ENCODE data around the gene HDAC4. TPM values are rescaled to one million over a fixed set of nuclear protein-coding genes. Genes with fewer than 3 reads are reported as not detected.

The HDAC4 gene
- total RNA-seq, 1 experiment from 2014 or later: 40.1 TPM

DNA sequence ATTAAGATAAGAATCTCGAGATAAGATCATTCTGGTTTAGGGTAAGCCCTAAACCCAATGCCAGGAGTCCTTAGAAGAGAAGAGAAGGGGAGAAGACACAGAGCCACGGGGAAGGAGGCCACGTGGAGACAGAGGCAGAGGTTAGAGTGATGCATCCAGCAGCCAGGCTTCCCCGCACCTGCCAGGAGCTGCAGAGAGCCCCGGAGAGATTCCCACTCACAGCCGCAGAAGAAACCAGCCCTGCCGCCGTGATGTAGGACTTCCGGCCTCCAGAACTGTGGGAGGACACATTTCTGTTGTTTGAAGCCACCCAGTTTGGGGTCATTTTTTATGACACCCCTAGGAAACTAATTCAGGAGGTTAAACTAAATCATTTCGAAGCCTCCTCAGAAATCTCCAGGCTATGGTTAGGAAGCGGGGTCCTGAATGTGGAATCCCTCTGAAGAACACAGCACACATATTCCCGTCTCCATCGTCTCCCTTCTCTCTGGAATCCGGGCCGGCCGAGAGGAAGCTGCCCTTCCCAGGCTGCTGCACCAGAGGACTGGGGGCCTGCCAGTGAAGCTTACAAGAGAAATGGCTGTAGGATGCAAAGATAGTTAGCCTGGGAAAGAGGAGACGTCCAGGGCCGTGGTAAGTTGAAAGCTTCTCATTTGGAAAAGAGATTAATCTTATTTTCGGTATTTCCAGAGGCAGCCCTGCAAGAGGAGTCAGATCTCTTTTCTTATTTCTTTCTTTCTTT lies 396.4 kb downstream of the HDAC4 start:
- no peaks in the 10 kb centered on the region for H3K36me3 ChIP-seq (ENCODE audit: control insufficient read depth, insufficient read depth, low read length)
- H3K27me3 ChIP-seq (ENCODE audit: control insufficient read depth, insufficient read depth, low read length): peaks cover 6% of the 10 kb centered on the region
- no peak for ATAC-seq
- no peak overlapping the region for H3K27ac ChIP-seq (ENCODE audit: low read length)
- H3K4me3 ChIP-seq (ENCODE audit: low read depth in 2 of 2, low read length in 2 of 2): no peak overlapping the region
- POLR2A ChIA-PET: no interaction called here
- no peak for DNase-seq (ENCODE audit: low read depth, low spot score)
- H3K4me1 ChIP-seq (ENCODE audit: control insufficient read depth, insufficient read depth, low read length): peaks cover 15% of the 10 kb centered on the region
- BruUV-seq (replicated peaks): no TSS peak
- intact Hi-C loops (cut with micrococcal nuclease; ENCODE audit: unreplicated experiment) (no loop called here), in situ Hi-C loops (cut with HindIII; ENCODE audit: low pct_unique_long_range_greater_than_20kb, low sequenced_read_pairs) (no loop called here)
- TF ChIP-seq, protein P1, sequence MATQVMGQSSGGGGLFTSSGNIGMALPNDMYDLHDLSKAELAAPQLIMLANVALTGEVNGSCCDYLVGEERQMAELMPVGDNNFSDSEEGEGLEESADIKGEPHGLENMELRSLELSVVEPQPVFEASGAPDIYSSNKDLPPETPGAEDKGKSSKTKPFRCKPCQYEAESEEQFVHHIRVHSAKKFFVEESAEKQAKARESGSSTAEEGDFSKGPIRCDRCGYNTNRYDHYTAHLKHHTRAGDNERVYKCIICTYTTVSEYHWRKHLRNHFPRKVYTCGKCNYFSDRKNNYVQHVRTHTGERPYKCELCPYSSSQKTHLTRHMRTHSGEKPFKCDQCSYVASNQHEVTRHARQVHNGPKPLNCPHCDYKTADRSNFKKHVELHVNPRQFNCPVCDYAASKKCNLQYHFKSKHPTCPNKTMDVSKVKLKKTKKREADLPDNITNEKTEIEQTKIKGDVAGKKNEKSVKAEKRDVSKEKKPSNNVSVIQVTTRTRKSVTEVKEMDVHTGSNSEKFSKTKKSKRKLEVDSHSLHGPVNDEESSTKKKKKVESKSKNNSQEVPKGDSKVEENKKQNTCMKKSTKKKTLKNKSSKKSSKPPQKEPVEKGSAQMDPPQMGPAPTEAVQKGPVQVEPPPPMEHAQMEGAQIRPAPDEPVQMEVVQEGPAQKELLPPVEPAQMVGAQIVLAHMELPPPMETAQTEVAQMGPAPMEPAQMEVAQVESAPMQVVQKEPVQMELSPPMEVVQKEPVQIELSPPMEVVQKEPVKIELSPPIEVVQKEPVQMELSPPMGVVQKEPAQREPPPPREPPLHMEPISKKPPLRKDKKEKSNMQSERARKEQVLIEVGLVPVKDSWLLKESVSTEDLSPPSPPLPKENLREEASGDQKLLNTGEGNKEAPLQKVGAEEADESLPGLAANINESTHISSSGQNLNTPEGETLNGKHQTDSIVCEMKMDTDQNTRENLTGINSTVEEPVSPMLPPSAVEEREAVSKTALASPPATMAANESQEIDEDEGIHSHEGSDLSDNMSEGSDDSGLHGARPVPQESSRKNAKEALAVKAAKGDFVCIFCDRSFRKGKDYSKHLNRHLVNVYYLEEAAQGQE (IDR thresholded peaks at IDR 0.05; ENCODE audit: insufficient read depth in 1 of 2, low read depth in 2 of 2, low read length in 1 of 2): no peak
- TF ChIP-seq CTCF (IDR thresholded peaks at IDR 0.05): no peak
- TF ChIP-seq POLR2AphosphoS5 (IDR thresholded peaks at IDR 0.05; ENCODE audit: low read depth, low read length): no peak
- TF ChIP-seq TCF7L2 (IDR thresholded peaks at IDR 0.05; ENCODE audit: low read depth, low read length): no peak
- no peak for TF ChIP-seq SIN3A (IDR thresholded peaks at IDR 0.05; ENCODE audit: borderline replicate concordance, insufficient read depth, low read depth, low read length)
- CTCF ChIA-PET: no interaction called here
- no peaks in the 10 kb centered on the region for H3K9me3 ChIP-seq (ENCODE audit: control insufficient read depth, insufficient read depth, low read depth, low read length)

DNA sequence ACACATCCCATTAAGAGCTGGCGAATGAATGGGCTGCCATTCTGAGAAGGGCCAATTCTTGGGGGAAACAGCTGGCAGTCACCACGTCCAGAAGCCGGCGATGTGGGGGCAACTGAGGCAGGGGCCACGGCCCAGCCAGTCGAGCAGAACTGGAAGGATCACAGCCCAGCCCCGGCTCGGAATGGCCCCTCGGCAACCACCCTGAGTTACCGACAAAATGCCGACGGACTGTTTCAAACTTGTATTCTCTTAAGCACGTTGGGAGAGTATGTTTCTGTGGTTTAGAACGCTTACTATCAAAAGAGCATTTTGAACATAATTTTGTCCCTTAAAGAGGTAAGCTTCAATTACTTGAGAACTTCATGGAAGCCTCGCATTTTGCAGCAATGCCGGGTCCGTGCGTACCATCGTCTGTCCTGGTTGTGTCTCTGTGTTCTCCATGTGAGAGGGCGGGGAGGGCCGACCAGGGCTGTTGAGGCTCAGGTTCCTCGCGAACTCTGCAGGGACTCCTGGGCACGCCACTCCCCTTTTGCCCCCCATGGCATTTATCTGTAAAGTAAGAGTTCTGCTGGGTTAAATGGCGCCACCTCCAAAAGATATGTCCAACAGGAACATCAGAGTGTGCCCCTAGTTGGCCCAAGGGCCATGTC lies 397.1 kb downstream of the HDAC4 start:
- TF ChIP-seq, protein P1 (IDR thresholded peaks at IDR 0.05; ENCODE audit: insufficient read depth in 1 of 2, low read depth in 2 of 2, low read length in 1 of 2): no peak
- TF ChIP-seq CTCF (IDR thresholded peaks at IDR 0.05) (no peak), TCF7L2 (IDR thresholded peaks at IDR 0.05; ENCODE audit: low read depth, low read length) (no peak), POLR2AphosphoS5 (IDR thresholded peaks at IDR 0.05; ENCODE audit: low read depth, low read length) (no peak), SIN3A (IDR thresholded peaks at IDR 0.05; ENCODE audit: borderline replicate concordance, insufficient read depth, low read depth, low read length) (no peak)
- CTCF ChIA-PET: interaction anchor here (0.7 kb wide), 1 partner anchor 219 kb away, joined by 4 read pairs; no protein-coding TSS in a partner anchor
- no peaks in the 10 kb centered on the region for H3K36me3 ChIP-seq (ENCODE audit: control insufficient read depth, insufficient read depth, low read length)
- BruUV-seq (replicated peaks): no TSS peak
- peaks cover 6% of the 10 kb centered on the region for H3K27me3 ChIP-seq (ENCODE audit: control insufficient read depth, insufficient read depth, low read length)
- POLR2A ChIA-PET: no interaction called here
- no peak overlapping the region for H3K4me3 ChIP-seq (ENCODE audit: low read depth in 2 of 2, low read length in 2 of 2)
- DNase-seq (ENCODE audit: low read depth, low spot score) (no peak), ATAC-seq (no peak)
- H3K4me1 ChIP-seq (ENCODE audit: control insufficient read depth, insufficient read depth, low read length): peaks cover 15% of the 10 kb centered on the region
- no peak overlapping the region for H3K27ac ChIP-seq (ENCODE audit: low read length)
- in situ Hi-C loops (cut with HindIII; ENCODE audit: low pct_unique_long_range_greater_than_20kb, low sequenced_read_pairs) (no loop called here), intact Hi-C loops (cut with micrococcal nuclease; ENCODE audit: unreplicated experiment) (no loop called here)
- H3K9me3 ChIP-seq (ENCODE audit: control insufficient read depth, insufficient read depth, low read depth, low read length): no peaks in the 10 kb centered on the region
